Measurements from ENCODE around the gene VEGFA.

- TF ChIP-seq POLR2A (IDR thresholded peaks at IDR 0.05; ENCODE audit: low read depth, low read length) (no peak), TAF1 (IDR thresholded peaks at IDR 0.05; ENCODE audit: borderline replicate concordance, low read depth, low read length) (no peak)
Observed at GRCh38 chr6:43814111-43814510, 44.1 kb downstream of the VEGFA start.
